DLD1 (cell line): ENCODE results near the gene TMEM61.
"Not testable (repeated sequence)": the region's sequence is repeated elsewhere in the genome, so short reads cannot be mapped to it uniquely, and the experiment has no call there.

Experiments
- in situ Hi-C: cut with HindIII; loops from 2 replicates; pipeline ENCODE4 v1.10.0; 2017; ENCODE audit warnings: low sequenced_read_pairs

Gene TMEM61

GRCh38 chr1:54980528-54981241 lies at the start of gene TMEM61:
Gene TMEM61 (plus strand): TSS chr1:54980628. CDS start chr1:54981066, 438 bp downstream.
- in situ Hi-C loops = no loop called here

GRCh38 chr1:54931275-54931840 lies 49.1 kb upstream of the TMEM61 start:
- in situ Hi-C loops = no loop called here

- in situ Hi-C loops = not testable (repeated sequence)
These were observed 46.3 kb upstream of the TMEM61 start for GRCh38 chr1:54934081-54934480.

GRCh38 chr1:54934869-54935268 lies 45.6 kb upstream of the TMEM61 start:
- in situ Hi-C loops = no loop called here

- in situ Hi-C loops = no loop called here
These were observed 43.6 kb upstream of the TMEM61 start for GRCh38 chr1:54936791-54937190.

GRCh38 chr1:54937469-54937868 lies 43.0 kb upstream of the TMEM61 start:
- in situ Hi-C loops = no loop called here

GRCh38 chr1:54938955-54939354 lies 41.5 kb upstream of the TMEM61 start:
- in situ Hi-C loops = not testable (repeated sequence)

- in situ Hi-C loops = no loop called here
These were observed 40.4 kb upstream of the TMEM61 start for GRCh38 chr1:54940042-54940441.

- in situ Hi-C loops = no loop called here
These were observed 37.5 kb upstream of the TMEM61 start for GRCh38 chr1:54942976-54943375.

GRCh38 chr1:54944610-54945392 lies 35.6 kb upstream of the TMEM61 start:
- in situ Hi-C loops = no loop called here

- in situ Hi-C loops = no loop called here
These were observed 35.0 kb upstream of the TMEM61 start for GRCh38 chr1:54945393-54945936.

GRCh38 chr1:54947540-54947939 lies 32.9 kb upstream of the TMEM61 start:
- in situ Hi-C loops = no loop called here

- in situ Hi-C loops = no loop called here
These were observed 31.4 kb upstream of the TMEM61 start for GRCh38 chr1:54949053-54949452.

GRCh38 chr1:54950006-54950368 lies 30.4 kb upstream of the TMEM61 start:
- in situ Hi-C loops = no loop called here

GRCh38 chr1:54950369-54951163 lies 29.9 kb upstream of the TMEM61 start:
- in situ Hi-C loops = no loop called here

- in situ Hi-C loops = no loop called here
These were observed 28.6 kb upstream of the TMEM61 start for GRCh38 chr1:54951810-54952226.

GRCh38 chr1:54952950-54953718 lies 27.3 kb upstream of the TMEM61 start:
- in situ Hi-C loops = no loop called here

- in situ Hi-C loops = no loop called here
These were observed 26.6 kb upstream of the TMEM61 start for GRCh38 chr1:54953846-54954245.

GRCh38 chr1:54955359-54955758 lies 25.1 kb upstream of the TMEM61 start:
- in situ Hi-C loops = no loop called here

- in situ Hi-C loops = no loop called here
These were observed 23.7 kb upstream of the TMEM61 start for GRCh38 chr1:54956726-54957125.
